ENCODE measurements around the gene RFTN1. TPM values are rescaled to one million over a fixed set of nuclear protein-coding genes. Genes with fewer than 3 reads are reported as not detected.

The RFTN1 gene
- total and polyA plus RNA-seq, 2 of the 8 experiments (the other 6 are each of a cell fraction or from before 2014, with no cell fraction given): 4.6 to 6.7 TPM

DNA sequence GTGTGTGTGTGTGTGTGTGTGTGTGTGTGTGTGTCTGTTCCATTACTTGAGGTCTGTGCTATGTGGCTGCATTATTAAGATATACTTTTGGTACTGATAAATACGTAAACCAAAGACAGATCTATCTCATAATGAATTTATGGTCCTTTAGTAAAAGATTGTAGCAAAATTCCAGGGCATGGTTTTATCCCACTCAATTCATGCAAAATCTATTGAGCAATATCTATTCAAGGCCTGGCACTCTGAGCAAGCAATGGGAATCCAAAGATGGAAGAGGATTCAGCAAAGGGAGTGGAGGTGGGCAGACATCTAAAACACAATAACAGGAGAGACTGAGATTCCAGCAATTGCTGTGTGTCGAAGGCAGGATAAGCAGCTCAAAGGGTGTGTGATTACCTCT is 86.8 kb downstream of the RFTN1 start:
- Histone ChIP-seq H3K23me2 (ENCODE audit: low read depth, low read length) (no peaks in the 10 kb centered on the region), H3K27ac (ENCODE audit: low read depth, low read length) (no peak overlapping the region), H2AK5ac (ENCODE audit: low read depth, low read length) (no peak overlapping the region), H4K5ac (ENCODE audit: insufficient read length, low read depth, low read length) (no peak overlapping the region), H3K27me3 (replicated peaks in 1 of 4; ENCODE audit: control insufficient read depth in 3 of 4, extremely low read depth in 1 of 4, insufficient read depth in 3 of 4, low read length in 3 of 4) (no peaks in the 10 kb centered on the region), H3K36me3 (ENCODE audit: control insufficient read depth in 2 of 4, insufficient read depth in 4 of 4, low read length in 3 of 4) (no peaks in the 10 kb centered on the region), H3K56ac (replicated peaks; ENCODE audit: insufficient read length, low read depth, low read length) (no peak overlapping the region), H4K91ac (replicated peaks; ENCODE audit: insufficient read length, low read length) (no peak overlapping the region), H4K8ac (ENCODE audit: extremely low read depth, insufficient read depth, low read length) (no peak overlapping the region), H3K14ac (ENCODE audit: insufficient read length) (no peak overlapping the region), H2BK15ac (ENCODE audit: low read length) (no peak overlapping the region), H2BK5ac (ENCODE audit: low read depth, low read length) (no peak overlapping the region), H3K18ac (ENCODE audit: extremely low read depth, low read length) (no peak overlapping the region), H2BK120ac (replicated peaks; ENCODE audit: low read depth, low read length) (no peak overlapping the region), H3K4me1 (replicated peaks in 1 of 4; ENCODE audit: control insufficient read depth in 3 of 4, insufficient read depth in 4 of 4, low read length in 3 of 4) (peaks cover 0 to 2% (median 0%) of the 10 kb centered on the region in 4 experiments; a peak in 1 of 7 replicates), H3K4me2 (ENCODE audit: insufficient read depth in 1 of 2, low read depth in 2 of 2, low read length in 2 of 2) (no peak overlapping the region), H2BK20ac (ENCODE audit: low read length) (no peak overlapping the region), H3K4ac (replicated peaks; ENCODE audit: insufficient read length, low read depth, low read length) (no peak overlapping the region), H2AFZ (ENCODE audit: low read length) (no peak overlapping the region), H3K79me1 (ENCODE audit: low read depth, low read length) (no peaks in the 10 kb centered on the region), H3K23ac (ENCODE audit: insufficient read length) (no peak overlapping the region), H4K20me1 (replicated peaks in 1 of 2; ENCODE audit: control insufficient read depth in 1 of 2, insufficient read depth in 2 of 2, low read length in 2 of 2) (no peaks in the 10 kb centered on the region), H3K9ac (replicated peaks in 1 of 4; ENCODE audit: extremely low read depth in 1 of 4, low read depth in 3 of 4, low read length in 3 of 4) (no peak overlapping the region), H3K9me3 (ENCODE audit: insufficient read depth in 2 of 2, low read depth in 1 of 2, low read length in 1 of 2) (no peaks in the 10 kb centered on the region), H3K79me2 (ENCODE audit: control insufficient read depth in 1 of 2, insufficient read depth in 2 of 2, low read length in 2 of 2) (no peaks in the 10 kb centered on the region), H3K4me3 (ENCODE audit: extremely low read depth in 1 of 4, insufficient read depth in 2 of 4, low read depth in 3 of 4, low read length in 4 of 4) (no peak overlapping the region), H2BK12ac (ENCODE audit: low read depth, low read length) (no peak overlapping the region)
- TF ChIP-seq CTBP2 (IDR thresholded peaks at IDR 0.05; ENCODE audit: borderline replicate concordance, insufficient read depth, insufficient read length, low read length) (no peak), JUN (IDR thresholded peaks at IDR 0.05; ENCODE audit: low read depth, low read length) (no peak), KDM1A (IDR thresholded peaks at IDR 0.05; ENCODE audit: borderline replicate concordance, low read length) (no peak)
- TF ChIP-seq, protein P1, sequence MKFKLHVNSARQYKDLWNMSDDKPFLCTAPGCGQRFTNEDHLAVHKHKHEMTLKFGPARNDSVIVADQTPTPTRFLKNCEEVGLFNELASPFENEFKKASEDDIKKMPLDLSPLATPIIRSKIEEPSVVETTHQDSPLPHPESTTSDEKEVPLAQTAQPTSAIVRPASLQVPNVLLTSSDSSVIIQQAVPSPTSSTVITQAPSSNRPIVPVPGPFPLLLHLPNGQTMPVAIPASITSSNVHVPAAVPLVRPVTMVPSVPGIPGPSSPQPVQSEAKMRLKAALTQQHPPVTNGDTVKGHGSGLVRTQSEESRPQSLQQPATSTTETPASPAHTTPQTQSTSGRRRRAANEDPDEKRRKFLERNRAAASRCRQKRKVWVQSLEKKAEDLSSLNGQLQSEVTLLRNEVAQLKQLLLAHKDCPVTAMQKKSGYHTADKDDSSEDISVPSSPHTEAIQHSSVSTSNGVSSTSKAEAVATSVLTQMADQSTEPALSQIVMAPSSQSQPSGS (IDR thresholded peaks at IDR 0.05; ENCODE audit: low read length): no peak
- TF ChIP-seq, protein P2, sequence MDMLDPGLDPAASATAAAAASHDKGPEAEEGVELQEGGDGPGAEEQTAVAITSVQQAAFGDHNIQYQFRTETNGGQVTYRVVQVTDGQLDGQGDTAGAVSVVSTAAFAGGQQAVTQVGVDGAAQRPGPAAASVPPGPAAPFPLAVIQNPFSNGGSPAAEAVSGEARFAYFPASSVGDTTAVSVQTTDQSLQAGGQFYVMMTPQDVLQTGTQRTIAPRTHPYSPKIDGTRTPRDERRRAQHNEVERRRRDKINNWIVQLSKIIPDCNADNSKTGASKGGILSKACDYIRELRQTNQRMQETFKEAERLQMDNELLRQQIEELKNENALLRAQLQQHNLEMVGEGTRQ (IDR thresholded peaks at IDR 0.05; ENCODE audit: low read length): no peak
- DNase-seq (ENCODE audit: low read depth in 1 of 2, low spot score in 2 of 2) (no peak), FAIRE-seq (no peak)
- POLR2A ChIA-PET (ENCODE audit: partially characterized antibody): interaction anchor here (0.6 kb wide), 1 partner anchor 67 kb away, joined by 5 read pairs; no protein-coding TSS in a partner anchor
- WGBS, 2 experiments (ENCODE audit: extremely low coverage in 1 of 2, insufficient coverage in 1 of 2, insufficient read length in 1 of 2, insufficient replicate concordance in 2 of 2, low coverage in 1 of 2, low lambda C conversion rate in 2 of 2, missing lambda C conversion rate in 1 of 2): 91% methylated on average over 2 of the region's 2 CpGs; no CpG with 5 or more reads in 1 of the 2 experiments
- CTCF ChIA-PET (ENCODE audit: partially characterized antibody): no interaction called here

Data from H1 (cell line).